Fibroblast of lung (primary cell): ENCODE data around the gene ABCB4. TPM values are rescaled to one million over a fixed set of nuclear protein-coding genes. Genes with fewer than 3 reads are reported as not detected.

ENCODE experiments used
- DNase-seq, 2 donors: peaks; one replicate each; pipeline versions ENCODE4 v3.0.0 to v3.0.0-alpha.2; 2010; ENCODE audit warnings: low read depth in 2 of 2
- H2AFZ ChIP-seq: 2 replicates; pipeline ENCODE4 v1.5.1; 2012; ENCODE audit warnings: low read length, control low read depth, inconsistent platforms
- H3K27ac ChIP-seq: 2 replicates; pipeline ENCODE4 v1.5.1; 2011; ENCODE audit warnings: low read length, control low read depth; ENCODE audit not compliant: insufficient read depth
- H3K27me3 ChIP-seq: 2 replicates; pipeline ENCODE4 v1.5.1; 2011; ENCODE audit warnings: mild to moderate bottlenecking, low read length; ENCODE audit not compliant: control insufficient read depth, insufficient read depth
- H3K36me3 ChIP-seq: 2 replicates; pipeline ENCODE4 v1.5.1; 2011; ENCODE audit warnings: low read length; ENCODE audit not compliant: control insufficient read depth, insufficient read depth
- H3K4me1 ChIP-seq: 2 replicates; pipeline ENCODE4 v1.5.1; 2011; ENCODE audit warnings: low read length; ENCODE audit not compliant: control insufficient read depth, insufficient read depth; ENCODE audit errors: extremely low read depth
- H3K4me2 ChIP-seq: 2 replicates; pipeline ENCODE4 v1.5.1; 2011; ENCODE audit warnings: low read length, control low read depth; ENCODE audit not compliant: insufficient read depth; ENCODE audit errors: extremely low read depth
- H3K4me3 ChIP-seq, 4 experiments: fragments of 200-600 bp in 1 of 4; sonication (generic) in 1 of 4; replicated peaks in 1 of 4; 2 replicates each; pipeline ENCODE4 v1.5.1; 2011 to 2016; ENCODE audit warnings: low read length in 4 of 4, low read depth in 3 of 4, mild to moderate bottlenecking in 3 of 4, control low read depth in 2 of 4, inconsistent platforms in 1 of 4, mixed read lengths in 1 of 4; ENCODE audit not compliant: insufficient read depth in 1 of 4; ENCODE audit errors: control extremely low read depth in 1 of 4
- H3K79me2 ChIP-seq: 2 replicates; pipeline ENCODE4 v1.5.1; 2012; ENCODE audit warnings: mild to moderate bottlenecking, low read length, inconsistent platforms; ENCODE audit not compliant: control insufficient read depth, insufficient read depth
- H3K9ac ChIP-seq: 2 replicates; pipeline ENCODE4 v1.5.1; 2011; ENCODE audit warnings: mild to moderate bottlenecking, low read length, control low read depth; ENCODE audit not compliant: insufficient read depth
- H3K9me3 ChIP-seq: 2 replicates; pipeline ENCODE4 v1.5.1; 2012; ENCODE audit warnings: low read depth, low read length; ENCODE audit not compliant: control insufficient read depth, insufficient read depth
- H4K20me1 ChIP-seq: 2 replicates; pipeline ENCODE4 v1.5.1; 2011; ENCODE audit warnings: low read length; ENCODE audit not compliant: control insufficient read depth, insufficient read depth; ENCODE audit errors: extremely low read depth
- EZH2 ChIP-seq: IDR thresholded peaks from 2 replicates; pipeline ENCODE4 v1.5.1; 2012; ENCODE audit warnings: low read length, control low read depth, mild to moderate bottlenecking; ENCODE audit errors: missing control alignments
- polyA plus RNA-seq, 2 donors: library from polyadenylated mRNA; depleted of rRNA in 1 of 2; stranded (reverse) in 1 of 2; unstranded in 1 of 2; fragments of >200 nt; gene quantifications; 2 replicates each; pipeline ENCODE4 v1.2.1, GENCODE V29; 2011 to 2012; ENCODE audit warnings: missing spikeins in 1 of 2
- total RNA-seq: library from RNA; depleted of rRNA; stranded (reverse); fragments of >200 nt; gene quantifications from 2 replicates; pipeline ENCODE4 v1.2.1, GENCODE V29; 2014
- TF ChIP-seq, protein P1 (sequence below), 2 donors: IDR thresholded peaks in 1 of 2; conservative IDR thresholded peaks in 1 of 2; 1 replicate in 1 of 2; 2 replicates in 1 of 2; pipeline ENCODE4 v1.5.1; 2011 to 2012; ENCODE audit warnings: low read length in 2 of 2, control low read depth in 1 of 2, inconsistent platforms in 1 of 2, low read depth in 1 of 2, mild to moderate bottlenecking in 1 of 2

Gene ABCB4
- total and polyA plus RNA-seq, 2 donors (not counting 1 experiment from before 2014, with no cell fraction given) = 0.16 to 0.66 TPM

- Histone ChIP-seq H3K36me3 (peaks cover 3% of the 10 kb centered on the region), H3K27me3 (no peaks in the 10 kb centered on the region), H3K79me2 (no peaks in the 10 kb centered on the region), H3K4me1 (no peaks in the 10 kb centered on the region), H3K9me3 (no peaks in the 10 kb centered on the region), H3K9ac (no peak overlapping the region), H3K4me3 (no peak overlapping the region), H4K20me1 (no peaks in the 10 kb centered on the region), H3K4me2 (no peak overlapping the region), H2AFZ (no peak overlapping the region), H3K27ac (no peak overlapping the region)
- DNase-seq = no peak
- TF ChIP-seq, protein P1, sequence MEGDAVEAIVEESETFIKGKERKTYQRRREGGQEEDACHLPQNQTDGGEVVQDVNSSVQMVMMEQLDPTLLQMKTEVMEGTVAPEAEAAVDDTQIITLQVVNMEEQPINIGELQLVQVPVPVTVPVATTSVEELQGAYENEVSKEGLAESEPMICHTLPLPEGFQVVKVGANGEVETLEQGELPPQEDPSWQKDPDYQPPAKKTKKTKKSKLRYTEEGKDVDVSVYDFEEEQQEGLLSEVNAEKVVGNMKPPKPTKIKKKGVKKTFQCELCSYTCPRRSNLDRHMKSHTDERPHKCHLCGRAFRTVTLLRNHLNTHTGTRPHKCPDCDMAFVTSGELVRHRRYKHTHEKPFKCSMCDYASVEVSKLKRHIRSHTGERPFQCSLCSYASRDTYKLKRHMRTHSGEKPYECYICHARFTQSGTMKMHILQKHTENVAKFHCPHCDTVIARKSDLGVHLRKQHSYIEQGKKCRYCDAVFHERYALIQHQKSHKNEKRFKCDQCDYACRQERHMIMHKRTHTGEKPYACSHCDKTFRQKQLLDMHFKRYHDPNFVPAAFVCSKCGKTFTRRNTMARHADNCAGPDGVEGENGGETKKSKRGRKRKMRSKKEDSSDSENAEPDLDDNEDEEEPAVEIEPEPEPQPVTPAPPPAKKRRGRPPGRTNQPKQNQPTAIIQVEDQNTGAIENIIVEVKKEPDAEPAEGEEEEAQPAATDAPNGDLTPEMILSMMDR (conservative IDR thresholded peaks at IDR 0.05 in 1 of 2, IDR thresholded peaks at IDR 0.05 in 1 of 2; ENCODE audit: low read depth in 1 of 2, low read length in 2 of 2) = no peak
Measured at GRCh38 chr7:87356448-87356847, 119.0 kb downstream of the ABCB4 start.

DNA sequence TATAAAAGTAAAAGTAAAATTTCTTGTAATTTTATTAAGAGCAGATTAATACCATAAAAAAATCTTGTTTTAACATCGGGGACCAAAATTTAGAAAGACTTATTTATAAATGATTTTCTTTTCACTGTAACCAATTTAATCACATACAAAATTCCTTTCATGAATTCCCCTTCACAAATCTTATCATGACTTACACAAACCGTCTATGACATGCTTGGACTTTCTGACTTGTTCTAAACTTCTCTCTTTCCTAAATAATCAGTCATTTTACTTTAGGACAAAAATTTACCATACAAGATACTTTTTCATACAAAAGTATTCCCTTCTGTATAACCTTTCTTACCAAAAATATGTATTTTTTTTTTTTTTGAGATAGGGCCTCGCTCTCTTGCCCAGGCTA is 120.7 kb downstream of the ABCB4 start:
- no peak overlapping the region for H3K27ac ChIP-seq
- H3K36me3 ChIP-seq = peaks cover 5% of the 10 kb centered on the region

More for the DNA sequence above, 120.7 kb downstream of the ABCB4 start:
- Histone ChIP-seq H2AFZ (no peak overlapping the region), H4K20me1 (no peaks in the 10 kb centered on the region), H3K9me3 (no peaks in the 10 kb centered on the region), H3K4me2 (no peak overlapping the region), H3K9ac (no peak overlapping the region), H3K79me2 (no peaks in the 10 kb centered on the region), H3K4me3 (no peak overlapping the region), H3K4me1 (no peaks in the 10 kb centered on the region), H3K27me3 (no peaks in the 10 kb centered on the region)
- TF ChIP-seq, protein P1 (conservative IDR thresholded peaks at IDR 0.05 in 1 of 2, IDR thresholded peaks at IDR 0.05 in 1 of 2; ENCODE audit: low read depth in 1 of 2, low read length in 2 of 2) = no peak
- no peak for TF ChIP-seq EZH2
- DNase-seq = no peak

Other genes starting within 250 kb of the ABCB4 start
- 19.3 and 23.0 TPM in 2 replicates for gene CROT, start 130.0 kb downstream of the ABCB4 start, total RNA-seq
- 13.1 and 21.9 TPM in 2 replicates for gene CROT, start 130.0 kb downstream of the ABCB4 start, polyA plus RNA-seq
- gene ABCB1, start 125.2 kb upstream of the ABCB4 start, total RNA-seq = 0.77 and 4.8 TPM in 2 replicates
- 0.72 and 1.1 TPM in 2 replicates for gene ABCB1, start 125.2 kb upstream of the ABCB4 start, polyA plus RNA-seq
- 0.26 and 1.5 TPM in 2 replicates for gene RUNDC3B, start 152.7 kb upstream of the ABCB4 start, total RNA-seq
- gene RUNDC3B, start 152.7 kb upstream of the ABCB4 start, polyA plus RNA-seq = 0.19 and 0.30 TPM in 2 replicates